Keratinocyte (primary cell): Measurements from ENCODE around the gene FRY.

Experiments used
- EZH2 ChIP-seq: IDR thresholded peaks from one replicate; pipeline ENCODE4 v1.6.1; 2012; ENCODE audit warnings: inconsistent platforms, mild to moderate bottlenecking, low read length, moderate library complexity
- TF ChIP-seq, protein P1 (sequence below), 3 experiments: IDR thresholded peaks in 1 of 3; conservative IDR thresholded peaks in 1 of 3; optimal IDR thresholded peaks in 1 of 3; 2 replicates in 2 of 3; 3 replicates in 1 of 3; pipeline versions ENCODE3 to v1.5.1; 2011; ENCODE audit warnings: low read length in 3 of 3, mild to moderate bottlenecking in 3 of 3, moderate library complexity in 2 of 3, control low read depth in 1 of 3, inconsistent platforms in 1 of 3; ENCODE audit not compliant: insufficient read depth in 2 of 3; ENCODE audit errors: extremely low read depth in 1 of 3

- TF ChIP-seq, protein P1, sequence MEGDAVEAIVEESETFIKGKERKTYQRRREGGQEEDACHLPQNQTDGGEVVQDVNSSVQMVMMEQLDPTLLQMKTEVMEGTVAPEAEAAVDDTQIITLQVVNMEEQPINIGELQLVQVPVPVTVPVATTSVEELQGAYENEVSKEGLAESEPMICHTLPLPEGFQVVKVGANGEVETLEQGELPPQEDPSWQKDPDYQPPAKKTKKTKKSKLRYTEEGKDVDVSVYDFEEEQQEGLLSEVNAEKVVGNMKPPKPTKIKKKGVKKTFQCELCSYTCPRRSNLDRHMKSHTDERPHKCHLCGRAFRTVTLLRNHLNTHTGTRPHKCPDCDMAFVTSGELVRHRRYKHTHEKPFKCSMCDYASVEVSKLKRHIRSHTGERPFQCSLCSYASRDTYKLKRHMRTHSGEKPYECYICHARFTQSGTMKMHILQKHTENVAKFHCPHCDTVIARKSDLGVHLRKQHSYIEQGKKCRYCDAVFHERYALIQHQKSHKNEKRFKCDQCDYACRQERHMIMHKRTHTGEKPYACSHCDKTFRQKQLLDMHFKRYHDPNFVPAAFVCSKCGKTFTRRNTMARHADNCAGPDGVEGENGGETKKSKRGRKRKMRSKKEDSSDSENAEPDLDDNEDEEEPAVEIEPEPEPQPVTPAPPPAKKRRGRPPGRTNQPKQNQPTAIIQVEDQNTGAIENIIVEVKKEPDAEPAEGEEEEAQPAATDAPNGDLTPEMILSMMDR (optimal IDR thresholded peaks at IDR 0.05 in 1 of 3, IDR thresholded peaks at IDR 0.05 in 1 of 3, conservative IDR thresholded peaks at IDR 0.05 in 1 of 3; ENCODE audit: extremely low read depth in 1 of 3, insufficient read depth in 2 of 3, low read length in 3 of 3), result no peak
- no peak for TF ChIP-seq EZH2
Measured at GRCh38 chr13:32073180-32073864, 41.7 kb downstream of the FRY start.
